ENCODE measurements around the gene HERC3. TPM values are rescaled to one million over a fixed set of nuclear protein-coding genes. Genes with fewer than 3 reads are reported as not detected.

Gene HERC3
- total RNA-seq (58.4 TPM), polyA plus RNA-seq (ENCODE audit: insufficient read depth, low read depth, low replicate concordance) (6.3 TPM)
- long read RNA-seq, donor 1: 0 reads
- long read RNA-seq, donor 2: 0 reads
- long read RNA-seq, donor 3: 0 reads
- long read RNA-seq, donor 4, partial matches to known transcripts: 15 of 15 reads
- long read RNA-seq, donor 4, other reads (novel, unspliced or antisense): 0 of 15 reads
- long read RNA-seq, donor 5: 0 reads
- long read RNA-seq, donor 6: 0 reads
- long read RNA-seq, donor 7, full-length matches to known transcripts: 1 of 16 reads
- long read RNA-seq, donor 7, partial matches to known transcripts: 6 of 16 reads
- long read RNA-seq, donor 7, other reads (novel, unspliced or antisense): 9 of 16 reads
- long read RNA-seq, donor 8: 0 reads
- long read RNA-seq, donor 9: 0 reads
- long read RNA-seq, donor 10: 0 reads

DNA sequence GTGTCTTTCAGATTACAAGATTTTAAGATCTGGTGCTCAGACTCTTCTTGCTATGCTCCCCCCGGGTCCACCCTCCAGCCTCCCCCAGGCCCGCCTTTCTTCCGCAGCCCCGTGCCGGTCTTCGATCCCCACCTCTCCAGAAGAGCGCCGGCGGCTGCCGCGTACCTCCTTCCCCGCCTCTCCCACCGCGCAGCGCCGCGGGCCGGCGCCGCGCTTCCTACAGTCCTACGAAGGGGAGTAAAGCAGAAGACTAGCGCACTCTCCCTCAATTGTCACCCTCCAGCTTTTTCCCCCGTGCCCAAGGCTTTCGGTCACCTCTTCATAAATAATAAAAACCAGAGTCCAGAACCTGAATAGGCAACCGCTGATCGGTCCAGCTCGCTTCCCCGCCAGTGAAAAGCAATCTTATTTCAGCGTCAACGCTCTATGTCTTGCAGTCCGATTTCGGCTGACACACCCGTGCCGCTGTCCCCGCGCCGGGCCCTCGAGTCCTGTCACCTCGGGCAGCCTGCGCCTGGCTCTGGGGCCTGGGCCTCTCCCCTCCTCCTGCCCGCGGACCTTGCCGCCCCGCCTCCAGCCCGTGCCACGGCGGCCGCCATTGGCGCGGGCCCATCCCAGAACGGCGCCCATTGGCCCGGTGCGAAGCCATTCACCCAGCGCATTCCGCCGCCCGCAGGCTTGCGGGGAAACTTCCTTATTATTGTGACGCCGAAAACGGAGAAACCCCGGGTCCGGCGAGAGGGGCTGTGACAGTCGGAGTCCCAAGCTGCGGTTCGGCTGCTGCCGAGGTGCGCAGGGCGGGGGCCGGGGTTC is at the start of gene HERC3:
Gene HERC3 (plus strand): TSS at position 694 of the 813 bp plus-strand sequence. CDS start 13,344 bp downstream, outside the sequence.
- H3K27ac ChIP-seq (ENCODE audit: low read depth in 2 of 2, low read length in 2 of 2): peak within 1 kb of the TSS; percentile 86 to 90
- peaks cover 0 to 2% (median 0%) of the 10 kb centered on the region in 3 donors for H3K4me1 ChIP-seq (ENCODE audit: control insufficient read depth in 2 of 3, insufficient read depth in 2 of 3, low read depth in 1 of 3, low read length in 3 of 3)
- DNase-seq: peak; percentile 91 to 97 (median 93)
- intact Hi-C loops (cut with DNase I): no loop called here
- H3K9ac ChIP-seq (ENCODE audit: low read length in 3 of 3): peak within 1 kb of the TSS; percentile 79 to 97 (median 84)
- TF ChIP-seq, protein P1, sequence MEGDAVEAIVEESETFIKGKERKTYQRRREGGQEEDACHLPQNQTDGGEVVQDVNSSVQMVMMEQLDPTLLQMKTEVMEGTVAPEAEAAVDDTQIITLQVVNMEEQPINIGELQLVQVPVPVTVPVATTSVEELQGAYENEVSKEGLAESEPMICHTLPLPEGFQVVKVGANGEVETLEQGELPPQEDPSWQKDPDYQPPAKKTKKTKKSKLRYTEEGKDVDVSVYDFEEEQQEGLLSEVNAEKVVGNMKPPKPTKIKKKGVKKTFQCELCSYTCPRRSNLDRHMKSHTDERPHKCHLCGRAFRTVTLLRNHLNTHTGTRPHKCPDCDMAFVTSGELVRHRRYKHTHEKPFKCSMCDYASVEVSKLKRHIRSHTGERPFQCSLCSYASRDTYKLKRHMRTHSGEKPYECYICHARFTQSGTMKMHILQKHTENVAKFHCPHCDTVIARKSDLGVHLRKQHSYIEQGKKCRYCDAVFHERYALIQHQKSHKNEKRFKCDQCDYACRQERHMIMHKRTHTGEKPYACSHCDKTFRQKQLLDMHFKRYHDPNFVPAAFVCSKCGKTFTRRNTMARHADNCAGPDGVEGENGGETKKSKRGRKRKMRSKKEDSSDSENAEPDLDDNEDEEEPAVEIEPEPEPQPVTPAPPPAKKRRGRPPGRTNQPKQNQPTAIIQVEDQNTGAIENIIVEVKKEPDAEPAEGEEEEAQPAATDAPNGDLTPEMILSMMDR (IDR thresholded peaks at IDR 0.05; ENCODE audit: borderline replicate concordance, extremely low read depth, insufficient read depth): no peak
- H3K9me3 ChIP-seq (ENCODE audit: control insufficient read depth in 2 of 3, insufficient read depth in 1 of 3, low read length in 3 of 3): no peaks in the 10 kb centered on the region
- H3K4me3 ChIP-seq (ENCODE audit: low read length in 3 of 3): peak within 1 kb of the TSS; percentile 85 to 93 (median 92)
- no peaks in the 10 kb centered on the region for H3K27me3 ChIP-seq (ENCODE audit: control insufficient read depth, insufficient read depth, low read length)
- no peak for FAIRE-seq
- peaks cover 0 to 4% (median 0%) of the 10 kb centered on the region in 3 donors for H3K36me3 ChIP-seq (ENCODE audit: control insufficient read depth in 2 of 3, insufficient read depth in 3 of 3, low read length in 3 of 3)

- TF ChIP-seq, protein P1 (IDR thresholded peaks at IDR 0.05; ENCODE audit: borderline replicate concordance, extremely low read depth, insufficient read depth): no peak
- Histone ChIP-seq H3K9me3 (ENCODE audit: control insufficient read depth in 2 of 3, insufficient read depth in 1 of 3, low read length in 3 of 3) (peaks cover 0 to 2% (median 0%) of the 10 kb centered on the region in 3 donors), H3K27ac (ENCODE audit: low read depth in 2 of 2, low read length in 2 of 2) (no peak overlapping the region), H3K27me3 (ENCODE audit: control insufficient read depth, insufficient read depth, low read length) (no peaks in the 10 kb centered on the region), H3K9ac (ENCODE audit: low read length in 3 of 3) (no peak overlapping the region), H3K36me3 (ENCODE audit: control insufficient read depth in 2 of 3, insufficient read depth in 3 of 3, low read length in 3 of 3) (no peaks in the 10 kb centered on the region), H3K4me1 (ENCODE audit: control insufficient read depth in 2 of 3, insufficient read depth in 2 of 3, low read depth in 1 of 3, low read length in 3 of 3) (no peaks in the 10 kb centered on the region), H3K4me3 (ENCODE audit: low read length in 3 of 3) (no peak overlapping the region)
- FAIRE-seq (no peak), DNase-seq (no peak)
- intact Hi-C loops (cut with DNase I): no loop called here
Measured at GRCh38 chr4:88549815-88550214, 42.5 kb upstream of the HERC3 start.

DNA sequence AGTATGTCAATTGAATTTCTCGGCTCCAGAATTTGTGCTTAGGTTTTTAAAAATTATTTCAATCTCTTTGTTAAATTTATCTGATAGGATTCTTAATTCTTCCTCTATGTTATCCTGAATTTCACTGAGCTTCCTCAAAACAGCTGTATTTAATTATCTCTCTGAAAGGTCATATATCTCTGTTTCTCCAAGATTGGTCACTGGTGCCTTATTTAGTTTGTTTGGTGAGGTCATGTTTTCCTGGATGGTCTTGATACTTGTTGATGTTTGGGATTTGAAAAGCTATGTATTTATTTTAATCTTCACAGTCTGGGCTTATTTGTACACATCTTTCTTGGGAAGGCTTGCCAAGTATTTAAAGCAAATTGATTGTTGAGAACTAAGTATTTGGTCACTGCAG is 24.7 kb upstream of the HERC3 start:
- Histone ChIP-seq H3K27me3 (ENCODE audit: control insufficient read depth, insufficient read depth, low read length) (no peaks in the 10 kb centered on the region), H3K9me3 (ENCODE audit: control insufficient read depth in 2 of 3, insufficient read depth in 1 of 3, low read length in 3 of 3) (no peaks in the 10 kb centered on the region), H3K27ac (ENCODE audit: low read depth in 2 of 2, low read length in 2 of 2) (no peak overlapping the region), H3K4me1 (ENCODE audit: control insufficient read depth in 2 of 3, insufficient read depth in 2 of 3, low read depth in 1 of 3, low read length in 3 of 3) (no peaks in the 10 kb centered on the region), H3K4me3 (ENCODE audit: low read length in 3 of 3) (no peak overlapping the region), H3K9ac (ENCODE audit: low read length in 3 of 3) (no peak overlapping the region), H3K36me3 (ENCODE audit: control insufficient read depth in 2 of 3, insufficient read depth in 3 of 3, low read length in 3 of 3) (no peaks in the 10 kb centered on the region)
- DNase-seq (no peak), FAIRE-seq (no peak)
- intact Hi-C loops (cut with DNase I): no loop called here
- TF ChIP-seq, protein P1 (IDR thresholded peaks at IDR 0.05; ENCODE audit: borderline replicate concordance, extremely low read depth, insufficient read depth): no peak

Measured in kidney (tissue), 22 donors.